HG03520 (cell line): ENCODE data around the gene RBBP7.

Experiments used
- ATAC-seq: cut with Tn5 transposase; IDR thresholded peaks from one replicate; pipeline ENCODE4 v1.9.1; 2021; ENCODE audit warnings: mild to moderate bottlenecking, moderate library complexity; ENCODE audit not compliant: unreplicated experiment

The RBBP7 gene

GRCh38 chrX:16870095-16870861 lies at the start of gene RBBP7:
Gene RBBP7 (minus strand): TSS chrX:16870362. CDS start chrX:16870053, 309 bp downstream.
- ATAC-seq, result peak; percentile 74

- no peak for ATAC-seq
Observed at GRCh38 chrX:16918979-16919378, 48.8 kb upstream of the RBBP7 start.

GRCh38 chrX:16917120-16917519 lies 47.0 kb upstream of the RBBP7 start:
- ATAC-seq, result no peak

GRCh38 chrX:16916561-16916960 lies 46.4 kb upstream of the RBBP7 start:
- ATAC-seq, result no peak

- no peak for ATAC-seq
Observed at GRCh38 chrX:16914058-16914457, 43.9 kb upstream of the RBBP7 start.

GRCh38 chrX:16910376-16910775 lies 40.2 kb upstream of the RBBP7 start:
- ATAC-seq, result no peak

- ATAC-seq, result no peak
Observed at GRCh38 chrX:16903274-16904022, 33.3 kb upstream of the RBBP7 start.

- no peak for ATAC-seq
Observed at GRCh38 chrX:16897445-16897844, 27.3 kb upstream of the RBBP7 start.

GRCh38 chrX:16892504-16893362 lies 22.6 kb upstream of the RBBP7 start:
- peak; percentile 86 for ATAC-seq

- ATAC-seq, result no peak
Observed at GRCh38 chrX:16885628-16886027, 15.5 kb upstream of the RBBP7 start.

- ATAC-seq, result no peak
Observed at GRCh38 chrX:16883487-16883804, 13.3 kb upstream of the RBBP7 start.

GRCh38 chrX:16882702-16883486 lies 12.7 kb upstream of the RBBP7 start:
- ATAC-seq, result peak; percentile 53

GRCh38 chrX:16882169-16882568 lies 12.0 kb upstream of the RBBP7 start:
- no peak for ATAC-seq

- no peak for ATAC-seq
Observed at GRCh38 chrX:16876696-16877095, 6.5 kb upstream of the RBBP7 start.

- ATAC-seq, result no peak
Observed at GRCh38 chrX:16874458-16875095, 4.4 kb upstream of the RBBP7 start.

GRCh38 chrX:16873106-16873505 lies 2.9 kb upstream of the RBBP7 start:
- no peak for ATAC-seq

GRCh38 chrX:16870862-16871815 lies 977 bp upstream of the RBBP7 start:
- no peak for ATAC-seq

- peak; percentile 47 for ATAC-seq
Observed at GRCh38 chrX:16869393-16870094, 618 bp downstream of the RBBP7 start.
